Neural crest cell (in vitro differentiated cells): ENCODE measurements around the gene ZMYND12. TPM values are rescaled to one million over a fixed set of nuclear protein-coding genes. Genes with fewer than 3 reads are reported as not detected.
"Not testable (repeated sequence)": the region's sequence is repeated elsewhere in the genome, so short reads cannot be mapped to it uniquely, and the experiment has no call there.

Source experiments
- DNase-seq: peaks from one replicate; pipeline ENCODE4 v3.0.0; 2021; ENCODE audit warnings: low read depth, mixed read lengths, low spot score
- H3K27ac Mint-ChIP-seq: one replicate; pipeline ENCODE4 v1.8.0; 2021; ENCODE audit warnings: mild to moderate bottlenecking, mixed read lengths; ENCODE audit not compliant: unreplicated experiment
- H3K27me3 Mint-ChIP-seq: 2 replicates; pipeline ENCODE4 v1.8.0; 2021; ENCODE audit warnings: low read depth, mild to moderate bottlenecking, mixed read lengths
- H3K36me3 Mint-ChIP-seq: 2 replicates; pipeline ENCODE4 v1.8.0; 2021; ENCODE audit warnings: low read depth, mild to moderate bottlenecking, mixed read lengths
- H3K4me1 Mint-ChIP-seq: 2 replicates; pipeline ENCODE4 v1.8.0; 2021; ENCODE audit warnings: mixed read lengths
- H3K4me3 Mint-ChIP-seq: one replicate; pipeline ENCODE4 v1.8.0; 2021; ENCODE audit warnings: mild to moderate bottlenecking, mixed read lengths
- H3K9me3 Mint-ChIP-seq: 2 replicates; pipeline ENCODE4 v1.8.0; 2021; ENCODE audit warnings: mixed read lengths
- long read RNA-seq: library from polyadenylated mRNA; unstranded; transcript quantifications from one replicate; pipeline ENCODE4 v2.0.0, GENCODE V29; 2020
- total RNA-seq: library from RNA; stranded (reverse); gene quantifications from 2 replicates; pipeline ENCODE4 v1.2.1, GENCODE V29; 2021
- TF ChIP-seq, protein P1 (sequence below): fragments of 200-600 bp; sonication (generic); conservative IDR thresholded peaks from 2 replicates; pipeline ENCODE4 v1.5.0; 2021; ENCODE audit warnings: antibody characterized with exemption, mild to moderate bottlenecking

Gene ZMYND12, protein sequence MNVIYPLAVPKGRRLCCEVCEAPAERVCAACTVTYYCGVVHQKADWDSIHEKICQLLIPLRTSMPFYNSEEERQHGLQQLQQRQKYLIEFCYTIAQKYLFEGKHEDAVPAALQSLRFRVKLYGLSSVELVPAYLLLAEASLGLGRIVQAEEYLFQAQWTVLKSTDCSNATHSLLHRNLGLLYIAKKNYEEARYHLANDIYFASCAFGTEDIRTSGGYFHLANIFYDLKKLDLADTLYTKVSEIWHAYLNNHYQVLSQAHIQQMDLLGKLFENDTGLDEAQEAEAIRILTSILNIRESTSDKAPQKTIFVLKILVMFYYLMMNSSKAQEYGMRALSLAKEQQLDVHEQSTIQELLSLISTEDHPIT
- total RNA-seq, result 0.61 and 0.68 TPM in 2 replicates
- long read RNA-seq, partial matches to known transcripts, result 0 of 1 reads
- long read RNA-seq, other reads (novel, unspliced or antisense), result 1 of 1 reads

DNA sequence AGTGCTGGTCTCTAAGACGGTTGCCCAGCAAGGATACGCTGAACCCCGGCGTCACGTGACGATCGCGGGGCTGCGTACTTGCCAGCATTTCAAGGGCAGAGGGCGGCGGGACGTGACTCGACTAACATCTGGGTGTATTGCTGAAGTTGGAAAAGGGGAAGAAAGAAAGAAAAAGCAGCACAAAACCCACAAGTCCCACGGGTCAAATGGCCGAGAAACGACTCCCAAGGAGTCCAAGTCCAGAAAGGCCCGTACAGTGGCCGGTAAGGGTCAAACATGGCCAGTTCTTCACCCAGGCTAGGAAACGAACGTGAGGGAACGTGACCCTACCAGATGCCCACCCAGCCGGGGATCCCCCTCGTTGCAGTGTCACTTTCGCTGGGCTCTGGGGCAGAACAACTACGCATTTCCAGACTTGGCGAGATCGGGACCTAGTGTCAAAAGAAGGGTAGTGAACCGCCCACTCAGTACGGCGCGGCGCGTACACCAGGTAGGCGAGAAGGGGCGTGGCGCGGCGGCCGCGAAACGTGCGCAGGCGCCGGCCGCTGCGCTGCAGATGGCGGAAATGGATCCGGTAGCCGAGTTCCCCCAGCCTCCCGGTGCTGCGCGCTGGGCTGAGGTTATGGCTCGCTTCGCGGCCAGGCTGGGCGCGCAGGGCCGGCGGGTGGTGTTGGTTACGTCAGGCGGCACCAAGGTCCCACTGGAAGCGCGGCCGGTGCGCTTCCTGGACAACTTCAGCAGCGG lies at the start of gene ZMYND12, which contains the start of gene PPCS:
ZMYND12 (minus strand) TSS at position 13 of the 744 bp plus-strand sequence. CDS start 25 bp downstream, outside the sequence.
PPCS (plus strand) TSS at position 534 of the 744 bp plus-strand sequence; CDS start at position 557, 23 bp downstream.
- peaks cover 23% of the 10 kb centered on the region for H3K4me1 Mint-ChIP-seq
- H3K9me3 Mint-ChIP-seq, result no peaks in the 10 kb centered on the region
- H3K27ac Mint-ChIP-seq, result peak within 1 kb of the TSS; percentile 97
- H3K36me3 Mint-ChIP-seq, result peaks cover 3% of the 10 kb centered on the region
- DNase-seq, result peak; percentile 77
- H3K27me3 Mint-ChIP-seq, result peaks cover 11% of the 10 kb centered on the region
- H3K4me3 Mint-ChIP-seq, result peak within 1 kb of the TSS; percentile 90
- TF ChIP-seq, protein P1, sequence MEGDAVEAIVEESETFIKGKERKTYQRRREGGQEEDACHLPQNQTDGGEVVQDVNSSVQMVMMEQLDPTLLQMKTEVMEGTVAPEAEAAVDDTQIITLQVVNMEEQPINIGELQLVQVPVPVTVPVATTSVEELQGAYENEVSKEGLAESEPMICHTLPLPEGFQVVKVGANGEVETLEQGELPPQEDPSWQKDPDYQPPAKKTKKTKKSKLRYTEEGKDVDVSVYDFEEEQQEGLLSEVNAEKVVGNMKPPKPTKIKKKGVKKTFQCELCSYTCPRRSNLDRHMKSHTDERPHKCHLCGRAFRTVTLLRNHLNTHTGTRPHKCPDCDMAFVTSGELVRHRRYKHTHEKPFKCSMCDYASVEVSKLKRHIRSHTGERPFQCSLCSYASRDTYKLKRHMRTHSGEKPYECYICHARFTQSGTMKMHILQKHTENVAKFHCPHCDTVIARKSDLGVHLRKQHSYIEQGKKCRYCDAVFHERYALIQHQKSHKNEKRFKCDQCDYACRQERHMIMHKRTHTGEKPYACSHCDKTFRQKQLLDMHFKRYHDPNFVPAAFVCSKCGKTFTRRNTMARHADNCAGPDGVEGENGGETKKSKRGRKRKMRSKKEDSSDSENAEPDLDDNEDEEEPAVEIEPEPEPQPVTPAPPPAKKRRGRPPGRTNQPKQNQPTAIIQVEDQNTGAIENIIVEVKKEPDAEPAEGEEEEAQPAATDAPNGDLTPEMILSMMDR, result peak; percentile 27

- Mint-ChIP-seq H3K9me3 (peaks cover 21% of the 10 kb centered on the region), H3K36me3 (peaks cover 58% of the 10 kb centered on the region), H3K27me3 (no peaks in the 10 kb centered on the region), H3K4me3 (no peak overlapping the region), H3K4me1 (no peaks in the 10 kb centered on the region), H3K27ac (no peak overlapping the region)
- no peak for DNase-seq
- TF ChIP-seq, protein P1, result peak; percentile 25
These were observed 48.8 kb upstream of the ZMYND12 start for GRCh38 chr1:42504535-42505128.

DNA sequence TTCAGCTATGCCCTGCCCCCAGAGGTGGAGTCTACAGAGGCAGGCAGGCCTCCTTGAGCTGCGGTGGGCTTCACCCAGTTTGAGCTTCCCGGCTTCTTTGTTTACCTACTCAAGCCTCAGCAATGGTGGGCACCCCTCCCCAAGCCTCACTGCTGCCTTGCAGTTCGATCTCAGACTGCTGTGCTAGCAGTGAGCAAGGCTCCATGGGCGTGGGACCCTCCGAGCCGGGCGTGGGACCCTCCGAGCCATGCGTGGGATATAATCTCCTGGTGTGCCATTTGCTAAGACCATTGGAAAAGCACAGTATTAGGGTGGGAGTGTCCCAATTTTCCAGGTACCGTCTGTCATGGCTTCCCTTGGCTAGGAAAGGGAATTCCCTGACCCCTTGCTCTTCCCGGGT lies 46.2 kb upstream of the ZMYND12 start:
- not testable (repeated sequence) for H3K4me3 Mint-ChIP-seq, H3K27me3 Mint-ChIP-seq, H3K4me1 Mint-ChIP-seq, H3K27ac Mint-ChIP-seq, DNase-seq
- Mint-ChIP-seq H3K9me3 (peaks cover 17% of the 10 kb centered on the region), H3K36me3 (peaks cover 49% of the 10 kb centered on the region)

- TF ChIP-seq, protein P1, result no peak
- Mint-ChIP-seq H3K36me3 (peaks cover 17% of the 10 kb centered on the region), H3K4me1 (no peaks in the 10 kb centered on the region), H3K27me3 (no peaks in the 10 kb centered on the region), H3K4me3 (no peak overlapping the region), H3K27ac (no peak overlapping the region), H3K9me3 (peaks cover 2% of the 10 kb centered on the region)
- DNase-seq, result no peak
These were observed 34.4 kb upstream of the ZMYND12 start for GRCh38 chr1:42490237-42490636.

DNA sequence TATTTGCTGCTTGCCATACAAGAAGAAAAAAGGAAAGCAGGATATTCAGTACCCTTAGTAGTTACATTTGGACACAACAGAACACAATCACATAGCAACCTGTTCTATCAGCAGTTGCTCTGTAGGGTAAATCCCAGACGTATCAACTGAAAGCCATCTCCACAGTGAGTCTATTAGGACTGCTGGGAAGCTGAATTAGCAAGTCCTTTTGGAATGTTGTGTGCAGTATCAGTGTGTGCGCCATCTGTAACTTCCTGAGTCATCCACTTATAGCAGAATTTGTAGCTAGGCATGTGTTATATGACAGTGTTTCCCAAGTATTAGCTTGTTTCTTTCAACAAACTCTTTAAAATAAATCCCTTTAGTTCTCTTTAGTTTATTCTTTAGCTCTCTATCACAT lies 28.6 kb upstream of the ZMYND12 start:
- peaks cover 4% of the 10 kb centered on the region for H3K36me3 Mint-ChIP-seq
- H3K27me3 Mint-ChIP-seq, result no peaks in the 10 kb centered on the region
- H3K27ac Mint-ChIP-seq, result no peak overlapping the region
- H3K4me3 Mint-ChIP-seq, result no peak overlapping the region
- TF ChIP-seq, protein P1, result no peak
- H3K4me1 Mint-ChIP-seq, result peaks cover 5% of the 10 kb centered on the region
- no peak for DNase-seq
- H3K9me3 Mint-ChIP-seq, result no peaks in the 10 kb centered on the region
